ENCODE measurements around the gene WBP2.
A peak's percentile ranks its signal among the peaks of the same experiment; 100 is the strongest.

Gene WBP2

GRCh38 chr17:75846692-75847613, 8.2 kb downstream of the WBP2 start:
- TF ChIP-seq FOXP2 (optimal IDR thresholded peaks at IDR 0.05; ENCODE audit: borderline replicate concordance, extremely low read depth, extremely low read length, insufficient read depth) (no peak), SIN3A (IDR thresholded peaks at IDR 0.05; ENCODE audit: borderline replicate concordance, insufficient read depth, low read length) (no peak), REST (IDR thresholded peaks at IDR 0.05; ENCODE audit: insufficient read depth in 1 of 2, low read depth in 2 of 2, low read length in 2 of 2) (no peak), TAF1 (IDR thresholded peaks at IDR 0.05; ENCODE audit: borderline replicate concordance, insufficient read depth, low read length) (no peak), POLR2AphosphoS5 (IDR thresholded peaks at IDR 0.05; ENCODE audit: low read depth, low read length) (no peak)

- TF ChIP-seq SIN3A (IDR thresholded peaks at IDR 0.05; ENCODE audit: borderline replicate concordance, insufficient read depth, low read length) = no peak
Measured at GRCh38 chr17:75845933-75846691, 9.0 kb downstream of the WBP2 start.

GRCh38 chr17:75845058-75845711, 9.9 kb downstream of the WBP2 start:
- TF ChIP-seq POLR2AphosphoS5 (IDR thresholded peaks at IDR 0.05; ENCODE audit: low read depth, low read length) (no peak), SIN3A (IDR thresholded peaks at IDR 0.05; ENCODE audit: borderline replicate concordance, insufficient read depth, low read length) (no peak), FOXP2 (optimal IDR thresholded peaks at IDR 0.05; ENCODE audit: borderline replicate concordance, extremely low read depth, extremely low read length, insufficient read depth) (peak; percentile 23)

GRCh38 chr17:75844530-75845057, 10.5 kb downstream of the WBP2 start:
- TF ChIP-seq TAF1 (IDR thresholded peaks at IDR 0.05; ENCODE audit: borderline replicate concordance, insufficient read depth, low read length) = no peak
- no peak for TF ChIP-seq REST (IDR thresholded peaks at IDR 0.05; ENCODE audit: insufficient read depth in 1 of 2, low read depth in 2 of 2, low read length in 2 of 2)
- no peak for TF ChIP-seq FOXP2 (optimal IDR thresholded peaks at IDR 0.05; ENCODE audit: borderline replicate concordance, extremely low read depth, extremely low read length, insufficient read depth)
- TF ChIP-seq POLR2AphosphoS5 (IDR thresholded peaks at IDR 0.05; ENCODE audit: low read depth, low read length) = no peak
- no peak for TF ChIP-seq SIN3A (IDR thresholded peaks at IDR 0.05; ENCODE audit: borderline replicate concordance, insufficient read depth, low read length)

- TF ChIP-seq TAF1 (IDR thresholded peaks at IDR 0.05; ENCODE audit: borderline replicate concordance, insufficient read depth, low read length) (no peak), SIN3A (IDR thresholded peaks at IDR 0.05; ENCODE audit: borderline replicate concordance, insufficient read depth, low read length) (no peak), FOXP2 (optimal IDR thresholded peaks at IDR 0.05; ENCODE audit: borderline replicate concordance, extremely low read depth, extremely low read length, insufficient read depth) (no peak), POLR2AphosphoS5 (IDR thresholded peaks at IDR 0.05; ENCODE audit: low read depth, low read length) (no peak), REST (IDR thresholded peaks at IDR 0.05; ENCODE audit: insufficient read depth in 1 of 2, low read depth in 2 of 2, low read length in 2 of 2) (no peak)
Measured at GRCh38 chr17:75843577-75844529, 11.3 kb downstream of the WBP2 start, which contains the start of gene UNC13D. Gene UNC13D (minus strand): TSS chr17:75844404. CDS start chr17:75844337, 67 bp downstream.
